AG10803 (cell line): Measurements from ENCODE around the gene IL17RE.

Experiments used
- DNase-seq: peaks from one replicate; pipeline ENCODE4 v3.0.0; 2010; ENCODE audit warnings: low read depth
- H3K4me3 ChIP-seq: 2 replicates; pipeline ENCODE4 v1.5.1; 2011; ENCODE audit warnings: mild to moderate bottlenecking, low read length, control low read depth
- CTCF ChIP-seq: conservative IDR thresholded peaks from 2 replicates; pipeline ENCODE4 v1.5.1; 2011; ENCODE audit warnings: mild to moderate bottlenecking, low read length, control low read depth, inconsistent platforms

The IL17RE gene

DNA sequence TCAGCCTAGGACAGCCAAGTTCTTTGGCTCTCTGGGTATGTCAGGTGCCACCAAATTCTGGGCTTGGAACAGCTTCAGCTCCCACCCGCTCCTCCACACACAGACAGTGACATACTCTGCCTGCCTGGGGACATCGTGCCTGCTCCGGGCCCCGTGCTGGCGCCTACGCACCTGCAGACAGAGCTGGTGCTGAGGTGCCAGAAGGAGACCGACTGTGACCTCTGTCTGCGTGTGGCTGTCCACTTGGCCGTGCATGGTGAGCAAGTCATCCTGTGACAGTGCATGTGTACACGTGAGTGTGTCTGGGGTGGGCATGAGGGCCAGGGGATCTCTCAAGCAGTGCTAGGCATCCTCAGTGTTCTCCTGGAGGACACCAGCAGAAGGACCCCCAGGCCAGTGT lies 15.2 kb downstream of the IL17RE start:
- TF ChIP-seq CTCF = no peak
- peak overlapping the region; percentile 71 for H3K4me3 ChIP-seq
- DNase-seq = no peak

- DNase-seq = no peak
- TF ChIP-seq CTCF = no peak
- no peak overlapping the region for H3K4me3 ChIP-seq
Measured at GRCh38 chr3:9918261-9919038, 15.8 kb downstream of the IL17RE start.

- TF ChIP-seq CTCF = no peak
- no peak for DNase-seq
Measured at GRCh38 chr3:9928158-9928557, 25.5 kb downstream of the IL17RE start.

DNA sequence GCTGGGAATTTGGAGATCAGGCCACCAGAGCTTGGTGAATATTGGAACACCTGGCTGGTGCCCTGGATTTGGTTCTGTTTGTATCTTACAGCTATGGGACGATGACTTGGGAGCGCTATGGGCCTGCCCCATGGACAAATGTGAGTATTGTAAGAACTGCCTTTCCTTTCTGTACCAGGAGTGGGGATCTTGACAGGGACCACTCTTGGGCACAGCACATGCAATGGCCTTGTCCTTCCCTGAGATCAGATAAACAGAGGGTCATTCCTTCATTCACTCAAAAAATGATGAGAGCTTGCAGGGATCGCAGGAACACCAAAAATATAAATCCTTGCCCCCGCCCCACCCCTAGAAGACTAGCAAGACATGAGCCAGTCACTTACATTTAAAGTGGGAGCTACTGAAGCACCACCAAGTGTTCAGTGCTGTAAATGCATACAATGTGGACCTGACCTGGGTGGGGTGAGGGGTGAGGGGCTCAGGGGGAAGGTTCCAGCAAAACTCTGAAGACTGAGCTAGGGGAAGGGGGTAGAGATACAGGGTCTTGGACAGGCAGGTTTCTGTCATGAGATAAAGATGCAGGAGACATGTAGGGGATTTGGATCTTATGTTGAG lies 28.3 kb downstream of the IL17RE start:
- DNase-seq = no peak
- TF ChIP-seq CTCF = no peak
- H3K4me3 ChIP-seq = no peak overlapping the region

More at GRCh38 chr3:9928158-9928557, 25.5 kb downstream of the IL17RE start:
- no peak overlapping the region for H3K4me3 ChIP-seq

DNA sequence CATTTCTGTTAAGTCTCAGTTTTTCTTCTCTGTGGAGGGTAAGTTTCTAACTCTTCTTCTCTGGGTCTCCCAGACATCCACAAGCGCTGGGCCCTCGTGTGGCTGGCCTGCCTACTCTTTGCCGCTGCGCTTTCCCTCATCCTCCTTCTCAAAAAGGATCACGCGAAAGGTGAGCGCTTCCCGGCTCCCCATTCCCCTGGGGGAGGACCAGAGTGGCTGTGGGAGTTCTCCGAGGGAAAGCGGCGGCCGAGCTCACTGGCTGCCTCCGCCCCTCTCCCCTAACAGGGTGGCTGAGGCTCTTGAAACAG lies 29.8 kb downstream of the IL17RE start:
- TF ChIP-seq CTCF = no peak

DNA sequence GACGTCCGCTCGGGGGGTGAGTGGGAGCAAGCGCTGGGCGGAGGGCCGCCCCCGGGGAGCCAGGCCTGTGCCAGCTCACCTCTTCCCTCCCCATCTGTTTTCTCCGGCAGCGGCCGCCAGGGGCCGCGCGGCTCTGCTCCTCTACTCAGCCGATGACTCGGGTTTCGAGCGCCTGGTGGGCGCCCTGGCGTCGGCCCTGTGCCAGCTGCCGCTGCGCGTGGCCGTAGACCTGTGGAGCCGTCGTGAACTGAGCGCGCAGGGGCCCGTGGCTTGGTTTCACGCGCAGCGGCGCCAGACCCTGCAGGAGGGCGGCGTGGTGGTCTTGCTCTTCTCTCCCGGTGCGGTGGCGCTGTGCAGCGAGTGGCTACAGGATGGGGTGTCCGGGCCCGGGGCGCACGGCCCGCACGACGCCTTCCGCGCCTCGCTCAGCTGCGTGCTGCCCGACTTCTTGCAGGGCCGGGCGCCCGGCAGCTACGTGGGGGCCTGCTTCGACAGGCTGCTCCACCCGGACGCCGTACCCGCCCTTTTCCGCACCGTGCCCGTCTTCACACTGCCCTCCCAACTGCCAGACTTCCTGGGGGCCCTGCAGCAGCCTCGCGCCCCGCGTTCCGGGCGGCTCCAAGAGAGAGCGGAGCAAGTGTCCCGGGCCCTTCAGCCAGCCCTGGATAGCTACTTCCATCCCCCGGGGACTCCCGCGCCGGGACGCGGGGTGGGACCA lies 30.4 kb downstream of the IL17RE start:
- DNase-seq = peak; percentile 51
- peak overlapping the region; percentile 82 for H3K4me3 ChIP-seq
- peak; percentile 69 for TF ChIP-seq CTCF

More for the DNA sequence above, 29.8 kb downstream of the IL17RE start:
- DNase-seq = no peak
- no peak overlapping the region for H3K4me3 ChIP-seq
